GM12874 (cell line): Measurements from ENCODE around the gene DACT2.

Experiments
- CTCF ChIP-seq: IDR thresholded peaks from 2 replicates; pipeline ENCODE4 v1.5.1; 2011; ENCODE audit warnings: low read depth, mild to moderate bottlenecking, control low read depth, low read length, moderate library complexity; ENCODE audit not compliant: insufficient read depth

The DACT2 gene

GRCh38 chr6:168319279-168320111, at the start of gene DACT2:
TSS of gene DACT2 (minus strand) at chr6:168319777. CDS start at chr6:168319633, 144 bp downstream.
- TF ChIP-seq CTCF = no peak

DNA sequence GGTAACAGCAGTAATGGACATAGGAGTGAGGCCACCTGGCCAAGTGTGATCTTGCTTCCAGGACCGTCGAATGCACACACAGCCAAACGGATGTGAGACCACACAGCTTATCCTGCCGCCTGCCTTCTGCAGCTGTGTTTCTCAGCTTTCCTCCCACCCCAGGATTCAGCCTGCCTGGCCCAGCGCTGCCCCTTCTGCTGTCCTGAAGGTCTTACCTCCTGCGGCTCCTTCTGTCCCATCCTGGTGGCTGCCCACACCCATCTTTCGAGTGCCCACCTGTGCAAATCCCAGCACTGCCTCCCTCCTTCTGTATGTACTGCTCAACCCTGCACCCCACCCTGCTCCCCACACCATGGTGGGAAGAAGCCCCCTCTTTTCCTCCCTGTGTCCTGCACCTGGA, 49.4 kb upstream of the DACT2 start:
- TF ChIP-seq CTCF = no peak

DNA sequence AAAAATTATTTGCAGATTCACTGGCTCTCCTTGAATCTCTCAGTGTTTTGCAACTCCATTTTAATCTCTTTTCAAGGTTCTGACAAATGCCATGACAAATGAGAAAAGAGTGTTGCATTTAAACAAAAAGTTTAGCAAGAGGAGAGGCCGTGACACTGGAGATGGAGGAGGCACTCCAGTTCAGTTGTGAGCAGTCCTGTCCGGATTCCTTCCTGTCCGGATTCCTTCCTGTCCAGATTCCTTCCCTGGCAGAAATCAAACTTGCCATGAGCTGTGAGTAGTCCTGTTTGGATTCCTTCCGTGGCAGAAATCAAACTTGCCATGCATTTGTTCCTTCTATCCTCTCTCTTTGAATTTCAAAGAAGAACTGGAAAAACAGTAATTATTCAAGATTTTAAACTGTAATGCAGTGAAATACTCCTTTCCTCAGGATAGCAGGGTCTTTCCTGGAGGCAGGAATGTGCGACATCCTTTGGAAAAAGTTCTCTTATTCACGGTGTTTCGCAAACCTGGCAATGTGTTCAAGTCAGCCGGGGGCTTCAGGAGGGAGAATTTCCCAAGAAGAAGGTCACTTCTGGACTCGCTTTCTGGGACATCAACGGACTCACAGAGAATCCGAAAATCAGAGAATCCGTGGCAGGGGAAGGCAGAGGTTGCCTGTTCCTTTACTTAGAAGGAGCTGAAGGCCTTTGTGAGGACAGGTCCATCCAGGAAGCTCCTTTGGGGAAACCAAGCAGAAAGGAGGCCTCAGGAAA, 48.7 kb upstream of the DACT2 start:
- TF ChIP-seq CTCF = no peak

GRCh38 chr6:168367285-168367751, 47.7 kb upstream of the DACT2 start:
- TF ChIP-seq CTCF = no peak

GRCh38 chr6:168366473-168366872, 46.9 kb upstream of the DACT2 start:
- no peak for TF ChIP-seq CTCF

GRCh38 chr6:168365422-168366165, 46.0 kb upstream of the DACT2 start:
- no peak for TF ChIP-seq CTCF
